SKM-1 treated with dmso at 0.1 percent for 144 hours (cell line): ENCODE measurements around the gene WNT3A.

Experiments used
- DNase-seq: peaks from one replicate; lab custom pipeline; 2025; ENCODE audit not compliant: unreplicated experiment; lab: John Stamatoyannopoulos, UW

WNT3A gene

DNA sequence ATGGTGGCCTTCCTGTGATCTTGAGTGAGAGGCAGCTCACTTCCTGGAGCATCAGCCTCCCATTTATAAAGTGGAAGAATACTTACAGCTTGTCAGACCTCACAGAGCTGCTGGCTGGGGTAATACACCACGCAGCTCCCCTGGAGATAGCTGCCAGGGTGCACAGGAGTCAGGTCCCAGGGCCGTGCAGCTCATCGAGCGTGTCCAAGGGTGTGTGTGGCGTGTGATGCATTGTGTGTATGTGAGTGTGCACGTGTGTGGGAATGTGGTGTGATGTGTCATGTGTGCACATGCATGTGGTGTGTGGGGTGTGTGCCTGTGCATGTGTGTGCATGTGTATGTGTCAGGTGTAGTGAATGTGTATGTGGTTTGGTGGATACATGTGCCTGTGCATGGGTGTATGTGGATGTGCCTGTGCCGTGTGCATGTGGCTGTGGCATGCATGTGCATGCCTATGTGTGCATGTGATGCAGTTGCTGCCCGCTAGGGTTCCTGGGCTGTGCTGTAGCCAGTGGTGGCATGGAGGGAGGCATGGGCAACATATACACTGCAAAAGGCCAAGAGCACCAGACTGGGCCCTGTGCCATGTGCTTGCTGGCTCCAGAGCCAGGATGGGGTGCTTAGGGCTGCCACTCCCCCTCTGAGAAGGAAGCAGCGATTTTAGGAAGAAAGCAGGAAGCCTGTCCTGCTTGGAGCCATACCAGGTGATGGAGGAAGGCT is 24.6 kb downstream of the WNT3A start:
- DNase-seq: no peak

DNA sequence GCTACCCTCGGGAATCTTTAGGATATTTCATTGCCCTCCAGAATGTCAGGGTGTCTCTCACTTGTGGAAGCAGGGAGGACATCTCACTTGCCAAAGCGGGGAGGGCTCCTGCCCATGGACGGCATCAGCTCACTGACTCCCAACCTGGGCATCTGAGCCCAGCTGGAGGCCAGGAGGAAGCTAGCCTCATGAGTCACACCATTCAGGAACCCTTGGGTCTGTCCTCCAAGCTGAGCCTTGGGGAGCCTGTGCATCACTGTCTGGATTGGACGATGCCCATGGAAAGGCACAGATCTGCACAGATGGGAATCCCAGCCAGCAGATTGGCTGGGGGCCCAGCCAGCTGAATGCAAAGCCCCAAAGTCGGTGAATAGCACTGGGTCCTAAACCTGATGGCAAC is 25.2 kb downstream of the WNT3A start:
- DNase-seq: no peak

GRCh38 chr1:228033376-228033775 is 26.6 kb downstream of the WNT3A start:
- DNase-seq: no peak

DNA sequence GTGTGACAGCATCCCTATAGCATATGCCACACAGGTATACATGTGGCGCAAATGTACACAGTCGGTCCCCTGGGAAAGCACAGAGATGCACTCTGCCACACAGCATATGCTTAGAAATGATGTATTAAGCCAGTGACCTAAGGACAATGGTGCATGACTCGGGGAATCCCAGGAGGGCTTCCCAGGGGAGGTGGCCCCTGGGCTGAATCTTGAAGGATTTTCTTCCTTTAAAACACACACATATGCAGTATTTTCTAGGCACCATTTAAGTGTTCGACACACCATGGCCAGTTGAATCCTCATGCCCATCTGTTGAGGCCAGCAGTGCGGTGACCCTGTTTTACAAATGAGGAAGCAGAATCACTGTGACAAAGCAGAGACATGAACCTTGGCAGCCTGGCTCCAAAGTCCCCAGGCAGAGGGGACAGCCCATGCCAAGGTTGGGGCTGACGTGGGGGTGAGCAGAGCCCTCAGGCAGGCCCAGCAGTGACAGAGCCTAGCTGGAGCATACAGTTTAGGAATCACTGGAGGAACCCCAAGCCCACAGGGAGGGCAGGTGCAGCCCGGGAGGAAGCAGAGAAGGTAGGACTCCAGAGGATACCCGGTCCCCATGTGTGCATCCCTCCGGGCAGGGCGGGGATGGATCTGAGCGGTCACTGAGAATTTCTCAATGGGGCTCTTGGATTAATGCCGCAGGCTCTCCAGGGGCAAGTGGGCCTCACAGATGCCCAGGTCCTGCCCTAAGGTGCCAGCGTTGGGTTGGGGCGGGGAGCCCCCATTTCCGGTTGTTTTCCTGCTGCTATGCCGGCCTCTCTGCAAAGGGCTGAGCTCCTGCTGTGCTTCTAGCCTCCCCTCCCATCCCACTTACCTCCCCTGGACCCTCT is 28.4 kb downstream of the WNT3A start:
- DNase-seq: no peak

DNA sequence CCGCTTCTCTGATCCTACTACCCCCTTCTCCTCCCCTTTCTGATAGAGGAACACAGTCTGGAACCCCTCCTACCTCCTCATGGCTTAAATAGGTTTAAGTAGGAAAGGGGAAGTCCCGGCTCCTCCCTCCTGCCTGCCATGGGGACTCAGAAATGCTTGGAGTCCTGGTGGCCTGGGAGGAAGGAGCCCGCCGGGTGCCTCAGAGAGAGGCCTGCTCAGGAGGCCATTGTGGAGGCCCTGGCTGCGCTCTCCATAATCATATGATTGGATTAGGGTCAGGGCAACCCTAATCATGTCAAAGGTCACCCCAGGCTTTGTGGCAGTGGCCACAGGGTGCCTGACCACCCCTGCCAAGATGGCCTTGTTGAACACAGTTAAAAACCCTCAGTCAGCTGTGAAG is 29.0 kb downstream of the WNT3A start:
- DNase-seq: peak; percentile 51

DNA sequence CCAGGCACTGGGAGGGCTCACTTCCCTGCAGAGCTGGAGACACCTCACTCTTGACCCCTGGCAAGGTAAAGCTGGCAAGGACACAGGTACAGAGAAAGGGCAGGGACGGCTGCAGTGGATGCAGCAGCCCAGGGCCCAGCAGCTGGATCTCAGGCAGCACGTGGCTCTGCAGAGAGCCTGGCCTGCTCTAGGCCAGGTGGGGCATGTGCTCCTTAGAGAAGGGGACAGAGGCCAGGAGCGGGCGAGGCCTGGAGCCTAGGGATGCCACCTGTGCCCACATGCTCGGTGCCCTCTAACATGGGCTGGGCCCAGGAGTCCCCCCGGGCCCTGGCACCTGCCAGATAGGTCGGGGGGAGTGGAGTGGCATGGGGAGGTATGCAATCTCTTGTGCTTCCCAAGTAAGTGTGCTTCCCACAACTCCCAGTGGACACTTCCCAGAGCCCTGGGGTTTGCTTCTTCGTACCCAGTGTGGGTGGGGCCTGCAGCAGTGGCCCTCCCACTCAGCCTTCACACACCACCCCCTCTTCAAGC is 30.0 kb downstream of the WNT3A start:
- DNase-seq: no peak

DNA sequence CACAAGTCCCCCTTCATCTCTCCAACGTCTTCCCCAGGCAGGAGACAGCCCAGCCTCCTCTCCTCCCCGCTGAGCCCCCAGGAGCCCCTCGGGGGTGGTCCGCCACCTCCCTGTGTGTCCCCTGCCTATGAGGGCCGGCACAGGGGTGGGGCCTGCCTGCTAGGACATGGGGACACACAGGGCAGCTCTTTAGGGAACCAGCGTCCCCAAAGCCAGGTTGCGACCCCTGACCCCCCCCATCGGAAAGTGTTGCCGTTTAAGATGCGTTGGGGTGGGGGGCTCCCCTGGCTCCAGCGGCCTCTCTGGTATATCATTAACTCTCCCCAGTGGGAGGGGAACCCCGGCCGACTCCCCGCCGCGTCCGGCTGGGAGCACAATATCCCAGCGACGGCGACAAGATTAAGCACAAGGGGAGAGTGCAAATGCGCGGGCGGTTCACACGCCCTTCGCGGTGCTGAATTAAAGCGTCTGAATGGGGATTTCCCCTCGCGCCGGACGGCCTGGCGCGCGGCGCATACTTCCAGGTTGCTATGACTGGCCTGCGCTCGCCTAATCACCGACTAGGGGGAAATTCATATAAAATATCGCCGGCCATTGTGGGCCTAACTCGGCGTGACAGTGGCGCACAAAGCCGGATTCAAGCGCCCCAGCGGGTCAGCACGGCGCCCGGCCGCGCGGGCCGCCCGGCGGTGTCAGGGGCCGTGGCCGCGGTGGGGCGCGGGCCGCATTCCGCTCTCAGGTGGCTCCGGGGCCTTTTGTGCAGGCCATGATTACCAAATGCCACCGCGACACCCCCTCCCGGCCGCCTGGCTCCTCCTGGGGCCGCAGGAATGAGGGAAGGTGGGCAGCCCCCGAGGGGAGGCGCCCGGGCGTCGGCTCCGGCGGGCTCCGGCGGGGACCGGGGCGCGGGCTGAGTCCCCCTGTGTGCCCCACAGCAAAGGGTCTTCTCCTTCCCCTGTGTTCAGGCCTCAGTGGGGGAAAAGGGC is 30.9 kb downstream of the WNT3A start:
- DNase-seq: no peak

DNA sequence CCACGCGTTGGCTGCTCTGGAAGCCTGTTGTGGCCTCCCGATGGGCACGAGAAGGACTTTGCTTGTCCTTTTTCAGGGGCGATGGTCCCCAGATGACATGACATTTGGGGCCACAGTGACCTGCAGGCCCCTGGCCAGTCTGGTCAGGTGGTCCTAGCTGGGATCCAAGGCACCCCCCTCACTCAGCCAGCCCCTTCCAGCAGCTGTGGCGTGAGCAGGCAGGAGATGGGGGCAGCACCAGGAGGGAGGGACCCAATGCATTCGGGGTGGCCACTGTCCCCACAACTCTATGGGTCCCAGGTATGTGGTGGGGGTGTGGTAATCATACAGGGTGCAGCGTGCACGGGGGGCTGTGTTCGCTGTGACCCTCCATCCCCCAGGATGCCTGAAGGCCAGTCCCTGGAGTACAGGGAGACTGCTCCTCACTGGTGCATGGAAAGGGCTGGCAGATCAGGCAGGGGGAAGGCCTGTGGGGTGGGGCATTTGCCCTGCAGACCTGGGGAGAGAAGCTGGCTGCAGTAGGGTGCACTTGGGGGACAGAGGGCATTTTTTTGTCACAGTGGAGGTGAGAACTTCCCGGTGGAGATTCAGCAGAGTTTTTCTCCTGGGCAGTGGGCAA is 31.7 kb downstream of the WNT3A start:
- no peak for DNase-seq

GRCh38 chr1:228039006-228039903 is 32.5 kb downstream of the WNT3A start:
- DNase-seq: no peak

DNA sequence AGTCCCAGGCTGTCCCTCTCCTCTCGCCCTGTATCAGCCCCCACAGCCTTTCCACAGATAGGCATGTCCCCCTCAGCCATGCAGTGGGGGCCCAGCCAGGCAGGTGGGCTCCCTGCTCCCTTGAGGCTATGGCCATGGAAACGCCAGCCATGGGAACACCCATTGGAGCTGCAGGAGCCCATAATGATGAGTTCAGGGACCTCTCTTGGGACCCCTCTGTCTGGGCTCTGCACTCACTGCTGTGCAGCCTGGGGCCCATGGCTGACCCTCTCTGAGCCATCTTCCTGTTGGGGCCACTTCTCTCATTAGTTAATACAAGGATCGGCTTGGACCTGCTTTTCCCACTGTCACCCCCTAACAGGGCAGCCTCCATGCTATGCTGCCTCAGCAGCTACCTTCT is 33.2 kb downstream of the WNT3A start:
- DNase-seq: no peak

GRCh38 chr1:228041316-228041715 is 34.5 kb downstream of the WNT3A start:
- DNase-seq: no peak

DNA sequence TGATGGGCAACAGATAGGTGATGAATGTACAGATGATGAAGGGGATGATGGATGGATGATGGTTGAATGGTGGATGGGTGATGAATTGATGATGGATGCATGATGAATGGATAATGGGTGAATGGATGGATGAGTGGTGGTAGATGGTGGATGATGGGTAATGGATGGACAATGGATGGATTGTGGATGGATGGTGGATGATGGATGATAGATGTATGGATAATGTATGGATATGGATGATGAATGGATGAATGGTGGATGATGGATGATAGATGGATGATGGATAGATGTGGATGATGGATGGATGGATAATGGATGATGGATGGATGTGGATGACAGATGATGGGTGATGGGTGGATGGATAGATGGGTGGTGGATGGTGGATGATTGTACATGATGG is 35.7 kb downstream of the WNT3A start:
- DNase-seq: no peak

DNA sequence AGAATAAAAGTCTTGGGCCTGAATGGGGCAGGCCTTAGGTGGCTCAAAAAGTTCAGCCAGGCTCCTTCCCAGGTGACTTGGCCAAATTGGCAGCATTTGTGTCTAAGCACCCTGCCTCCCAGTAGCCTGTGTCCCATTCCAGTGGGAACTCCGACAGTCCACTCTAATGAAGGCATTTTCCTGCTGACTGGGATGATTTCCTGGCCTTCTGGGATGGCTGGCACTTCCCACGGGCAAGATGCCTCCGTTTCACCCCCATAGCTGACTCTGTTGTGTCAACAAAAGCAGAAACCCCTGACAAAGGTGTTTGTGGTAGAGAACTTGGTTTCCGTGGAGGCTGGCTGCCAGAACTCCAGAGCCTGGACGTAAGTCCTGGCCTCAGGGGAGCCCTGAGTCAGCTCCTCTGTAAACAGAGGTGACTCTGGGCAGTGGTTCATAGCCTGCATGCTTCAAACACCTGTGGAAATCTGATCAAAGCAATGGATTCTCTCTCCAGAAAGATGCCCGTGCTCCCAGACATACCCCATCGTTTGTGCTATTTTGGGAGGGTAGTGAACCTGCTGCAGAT is 36.6 kb downstream of the WNT3A start:
- DNase-seq: no peak

DNA sequence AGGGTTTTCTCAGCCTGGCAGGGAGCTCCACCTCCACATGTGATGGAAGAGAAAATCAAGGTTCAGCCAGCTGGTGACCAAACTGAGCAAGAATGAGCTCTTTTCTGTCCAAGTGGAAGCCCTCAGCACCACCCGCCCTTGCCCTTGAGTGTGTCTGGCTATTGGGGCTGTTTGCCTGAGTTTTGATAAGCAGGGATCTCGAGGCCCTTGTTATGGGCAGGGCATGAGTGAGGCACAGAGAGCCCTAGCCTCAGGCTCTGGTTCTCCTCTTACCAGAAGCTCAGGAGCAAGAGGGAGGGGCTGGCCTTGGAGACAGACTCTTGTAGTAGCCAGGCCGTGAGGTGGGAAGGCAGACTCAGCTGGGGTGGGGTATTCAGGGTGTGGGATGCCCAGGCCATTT is 38.2 kb downstream of the WNT3A start:
- no peak for DNase-seq

GRCh38 chr1:228045405-228045804 is 38.6 kb downstream of the WNT3A start:
- DNase-seq: no peak

DNA sequence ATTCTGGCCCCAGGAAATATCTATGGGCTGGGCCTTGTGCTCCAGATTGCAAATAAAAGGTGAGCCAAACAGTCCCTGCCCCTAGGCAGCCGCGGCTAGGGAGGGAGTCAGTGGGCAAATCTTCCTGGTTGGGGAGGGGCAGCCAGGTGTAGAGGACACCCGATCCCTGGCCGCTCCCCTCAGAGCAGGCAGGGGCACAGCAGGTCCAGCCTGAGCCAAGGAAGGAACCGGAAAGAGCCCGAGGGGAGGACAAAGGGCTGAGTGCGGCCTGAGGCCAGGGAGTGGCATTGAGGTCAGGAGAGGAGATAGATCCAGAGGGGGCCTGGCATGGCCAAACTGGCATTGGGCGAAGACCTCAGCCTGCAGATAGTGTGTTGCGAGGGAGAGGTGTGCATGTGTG is 39.1 kb downstream of the WNT3A start:
- no peak for DNase-seq

DNA sequence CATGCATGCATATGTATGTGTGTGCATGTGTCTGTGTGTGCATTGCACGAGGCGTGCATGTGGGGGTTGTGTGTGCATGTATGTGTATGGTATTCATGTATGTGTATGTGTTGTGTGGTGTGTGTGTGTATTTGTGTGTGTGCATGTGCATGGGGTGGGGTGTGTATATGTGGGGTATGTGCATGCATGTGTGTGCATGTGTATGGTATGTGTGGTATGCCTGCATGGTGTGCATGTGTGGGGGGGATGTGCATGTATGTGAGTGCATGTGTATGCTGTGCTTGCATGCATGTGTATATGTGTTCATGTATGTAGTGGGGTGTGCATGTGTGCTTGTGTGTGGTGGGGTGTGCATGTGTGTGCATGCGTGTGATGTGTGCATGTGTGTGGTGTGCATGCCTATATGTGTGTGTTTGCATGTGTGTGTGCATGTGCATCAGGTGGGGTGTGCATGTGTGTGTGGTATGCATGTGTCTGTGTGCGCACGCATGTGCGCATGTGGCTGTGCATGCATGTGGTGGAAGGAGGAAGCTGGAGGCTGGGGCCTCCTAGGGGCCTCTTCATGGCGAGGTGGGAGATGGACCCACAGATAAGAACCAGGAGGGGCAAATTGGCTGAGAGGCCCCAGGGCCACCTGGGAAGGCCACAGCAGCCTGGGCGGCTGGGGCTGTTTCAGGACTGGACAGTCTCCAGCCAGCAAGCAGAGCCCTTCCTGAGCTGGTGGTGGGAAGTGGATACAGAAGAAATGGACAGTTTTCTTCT is 39.8 kb downstream of the WNT3A start:
- no peak for DNase-seq

DNA sequence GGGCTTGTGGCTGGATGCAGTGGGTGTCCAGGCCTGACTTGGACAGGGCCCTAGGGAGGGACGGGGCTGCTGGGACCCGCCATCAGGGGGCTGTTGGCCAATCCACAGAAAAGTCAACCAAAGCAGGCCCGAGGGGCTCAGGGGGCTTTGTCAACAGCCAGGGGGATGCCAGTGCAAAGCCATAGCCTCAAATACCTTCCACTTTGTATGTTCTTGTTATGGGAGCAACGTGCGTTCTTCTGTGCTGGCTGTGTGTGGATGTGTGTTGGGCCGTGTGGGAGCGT is 40.3 kb downstream of the WNT3A start:
- no peak for DNase-seq

DNA sequence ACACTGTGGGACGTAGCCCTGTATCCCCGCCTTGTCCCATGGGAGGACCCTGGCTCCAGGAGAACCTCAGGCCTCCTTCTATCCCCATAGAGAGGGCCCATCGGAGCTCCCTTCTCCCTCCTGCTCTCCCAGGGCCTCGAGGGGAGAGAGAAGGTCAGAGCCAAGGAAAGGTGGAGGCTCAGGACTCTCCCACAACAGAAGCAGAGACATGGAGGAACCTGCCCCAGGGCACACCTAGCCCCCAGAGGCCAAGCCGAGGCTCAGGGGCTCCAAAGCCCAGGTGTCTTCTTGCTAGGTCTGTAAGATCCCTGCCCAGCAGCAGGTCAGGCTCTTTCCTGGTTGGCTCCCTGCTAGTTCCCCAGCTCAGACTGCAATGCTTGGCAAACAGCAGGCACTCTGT is 41.3 kb downstream of the WNT3A start:
- DNase-seq: no peak
